Neural cell (in vitro differentiated cells): ENCODE measurements around the gene SSUH2. TPM values are rescaled to one million over a fixed set of nuclear protein-coding genes. Genes with fewer than 3 reads are reported as not detected.

Experiments used
- H2AFZ ChIP-seq: fragments of 200-600, 300-800 bp; sonication (generic), shearing (Covaris generic); 2 replicates; pipeline ENCODE4 v1.6.0; 2014; ENCODE audit warnings: low read depth, mild to moderate bottlenecking, antibody characterized with exemption, low read length, moderate library complexity
- H3F3A ChIP-seq: fragments of 200-600 bp; shearing (Covaris generic); 2 replicates; pipeline ENCODE4 v1.6.1; 2016; ENCODE audit warnings: mild to moderate bottlenecking, moderate library complexity, mixed read lengths, antibody characterized with exemption, low read length; ENCODE audit not compliant: insufficient read depth, poor library complexity, severe bottlenecking
- H3K27ac ChIP-seq: fragments of 200-600, 300-800 bp; sonication (generic), shearing (Covaris generic); 2 replicates; pipeline ENCODE4 v1.5.1; 2014; ENCODE audit warnings: mild to moderate bottlenecking, low read length, moderate library complexity
- H3K27me3 ChIP-seq: fragments of 300-800, 200-600 bp; sonication (generic), shearing (Covaris generic); 2 replicates; pipeline ENCODE4 v1.6.0; 2014; ENCODE audit warnings: mild to moderate bottlenecking, low read depth, low read length, moderate library complexity; ENCODE audit not compliant: insufficient read depth
- H3K36me3 ChIP-seq: fragments of 300-800, 200-600 bp; sonication (generic), shearing (Covaris generic); 2 replicates; pipeline ENCODE4 v1.5.1; 2014; ENCODE audit warnings: mild to moderate bottlenecking, antibody characterized with exemption, low read length, moderate library complexity; ENCODE audit not compliant: insufficient read depth
- H3K4me2 ChIP-seq: fragments of 300-800, 200-600 bp; sonication (generic), shearing (Covaris generic); 2 replicates; pipeline ENCODE4 v1.6.0; 2014; ENCODE audit warnings: mild to moderate bottlenecking, low read length
- H3K4me3 ChIP-seq: fragments of 300-800, 200-600 bp; sonication (generic), shearing (Covaris generic); 2 replicates; pipeline ENCODE4 v1.5.1; 2014; ENCODE audit warnings: mild to moderate bottlenecking, low read length, moderate library complexity
- H3K79me2 ChIP-seq: fragments of 200-600 bp; shearing (Covaris generic); replicated peaks from 2 replicates; pipeline ENCODE4 v1.6.0; 2014; ENCODE audit warnings: mild to moderate bottlenecking, low read length, moderate library complexity; ENCODE audit not compliant: insufficient read depth
- H3K9ac ChIP-seq: fragments of 300-800, 200-600 bp; sonication (generic), shearing (Covaris generic); 2 replicates; pipeline ENCODE4 v1.6.1; 2016; ENCODE audit warnings: mild to moderate bottlenecking, low read length, mixed read lengths
- H3K9me2 ChIP-seq: fragments of 200-600 bp; shearing (Covaris generic); 2 replicates; pipeline ENCODE4 v1.6.1; 2016; ENCODE audit warnings: mild to moderate bottlenecking, low read length, mixed read lengths; ENCODE audit not compliant: insufficient read depth
- H3K9me3 ChIP-seq: fragments of 200-600, 300-800 bp; sonication (generic), shearing (Covaris generic); 2 replicates; pipeline ENCODE4 v1.6.1; 2016; ENCODE audit warnings: mild to moderate bottlenecking, mixed run types, low read length, moderate library complexity, mixed read lengths
- H4K20me1 ChIP-seq: fragments of 200-600 bp; shearing (Covaris generic); 2 replicates; pipeline ENCODE4 v1.6.1; 2016; ENCODE audit warnings: mild to moderate bottlenecking, mixed run types; ENCODE audit not compliant: insufficient read depth
- EP300 ChIP-seq: fragments of 450-650 bp; conservative IDR thresholded peaks from 2 replicates; pipeline ENCODE4 v1.6.1; 2014; ENCODE audit warnings: antibody characterized with exemption, mild to moderate bottlenecking, moderate library complexity; ENCODE audit not compliant: poor library complexity, severe bottlenecking
- EZH2 ChIP-seq: fragments of 200-600, 300-800 bp; shearing (Covaris generic), sonication (generic); IDR thresholded peaks from 2 replicates; pipeline ENCODE4 v1.6.1; 2014; ENCODE audit warnings: antibody characterized with exemption, low read length, borderline replicate concordance, mild to moderate bottlenecking; ENCODE audit not compliant: insufficient read depth, poor library complexity, severe bottlenecking
- MXI1 ChIP-seq: fragments of 450-650 bp; conservative IDR thresholded peaks from 2 replicates; pipeline ENCODE4 v1.6.1; 2014; ENCODE audit warnings: antibody characterized with exemption, mild to moderate bottlenecking; ENCODE audit not compliant: poor library complexity, severe bottlenecking
- POLR2AphosphoS5 ChIP-seq: IDR thresholded peaks from 2 replicates; pipeline ENCODE4 v1.6.1; 2012
- RAD21 ChIP-seq: fragments of 450-650 bp; conservative IDR thresholded peaks from 2 replicates; pipeline ENCODE4 v1.6.1; 2014; ENCODE audit warnings: antibody characterized with exemption, mild to moderate bottlenecking, moderate library complexity
- REST ChIP-seq: IDR thresholded peaks from 2 replicates; pipeline ENCODE4 v1.6.1; 2012; ENCODE audit warnings: borderline replicate concordance
- SMC3 ChIP-seq: fragments of 450-650 bp; conservative IDR thresholded peaks from 2 replicates; pipeline ENCODE4 v1.6.1; 2014; ENCODE audit warnings: antibody characterized with exemption, mild to moderate bottlenecking, moderate library complexity; ENCODE audit not compliant: poor library complexity
- TAF1 ChIP-seq: IDR thresholded peaks from 2 replicates; pipeline ENCODE4 v1.6.1; 2012; ENCODE audit warnings: low read depth
- polyA plus RNA-seq: library from polyadenylated mRNA; depleted of rRNA; stranded (reverse); fragments of >200 nt; gene quantifications from 2 replicates; pipeline ENCODE4 v1.2.3, GENCODE V29; 2014
- TF ChIP-seq, protein P1 (sequence below): fragments of 450-650 bp; IDR thresholded peaks from 2 replicates; pipeline ENCODE4 v1.5.1; 2014; ENCODE audit warnings: antibody characterized with exemption, mild to moderate bottlenecking, moderate library complexity; ENCODE audit not compliant: poor library complexity, severe bottlenecking

SSUH2 gene
- polyA plus RNA-seq, 1 donor from 2014 or later: 0.88 TPM

DNA sequence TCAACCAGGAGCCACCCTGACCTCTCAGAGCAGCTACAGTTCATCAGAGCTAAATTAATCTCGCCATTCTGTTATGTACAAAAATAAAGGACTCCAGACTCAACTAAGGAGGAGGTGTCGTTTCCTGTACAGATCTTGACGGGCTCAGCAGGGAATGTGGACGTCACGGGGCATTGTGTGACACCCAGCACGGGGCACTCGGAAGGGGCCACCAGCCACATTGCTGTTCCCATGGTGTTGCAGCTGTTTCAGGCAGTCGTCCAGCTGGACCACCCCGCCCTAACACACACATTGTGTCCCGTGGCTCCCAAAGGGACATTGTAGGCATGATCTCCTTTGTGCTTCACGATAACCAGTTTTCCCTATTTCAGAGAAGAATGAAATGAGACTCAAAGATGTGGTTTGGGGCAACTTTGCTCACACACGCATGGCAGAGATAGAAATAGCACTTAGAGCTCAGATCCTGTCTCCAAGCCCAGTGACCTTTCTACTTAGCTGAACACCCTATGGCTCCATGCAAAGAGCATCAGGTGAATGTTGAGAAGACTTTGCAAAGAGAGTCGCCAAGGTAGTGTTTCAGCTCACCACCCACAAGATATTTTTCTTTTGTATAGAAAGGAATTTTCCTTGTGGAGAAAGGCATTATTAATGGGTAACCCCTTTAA lies 5.5 kb downstream of the SSUH2 start:
- Histone ChIP-seq H3K9ac (no peak overlapping the region), H3K9me2 (no peaks in the 10 kb centered on the region), H3F3A (no peaks in the 10 kb centered on the region), H3K4me3 (no peak overlapping the region), H3K27me3 (no peaks in the 10 kb centered on the region), H3K9me3 (no peaks in the 10 kb centered on the region), H3K79me2 (no peaks in the 10 kb centered on the region), H3K27ac (no peak overlapping the region), H4K20me1 (no peaks in the 10 kb centered on the region), H3K4me2 (no peak overlapping the region), H3K36me3 (no peaks in the 10 kb centered on the region), H2AFZ (no peak overlapping the region)
- TF ChIP-seq, protein P1, sequence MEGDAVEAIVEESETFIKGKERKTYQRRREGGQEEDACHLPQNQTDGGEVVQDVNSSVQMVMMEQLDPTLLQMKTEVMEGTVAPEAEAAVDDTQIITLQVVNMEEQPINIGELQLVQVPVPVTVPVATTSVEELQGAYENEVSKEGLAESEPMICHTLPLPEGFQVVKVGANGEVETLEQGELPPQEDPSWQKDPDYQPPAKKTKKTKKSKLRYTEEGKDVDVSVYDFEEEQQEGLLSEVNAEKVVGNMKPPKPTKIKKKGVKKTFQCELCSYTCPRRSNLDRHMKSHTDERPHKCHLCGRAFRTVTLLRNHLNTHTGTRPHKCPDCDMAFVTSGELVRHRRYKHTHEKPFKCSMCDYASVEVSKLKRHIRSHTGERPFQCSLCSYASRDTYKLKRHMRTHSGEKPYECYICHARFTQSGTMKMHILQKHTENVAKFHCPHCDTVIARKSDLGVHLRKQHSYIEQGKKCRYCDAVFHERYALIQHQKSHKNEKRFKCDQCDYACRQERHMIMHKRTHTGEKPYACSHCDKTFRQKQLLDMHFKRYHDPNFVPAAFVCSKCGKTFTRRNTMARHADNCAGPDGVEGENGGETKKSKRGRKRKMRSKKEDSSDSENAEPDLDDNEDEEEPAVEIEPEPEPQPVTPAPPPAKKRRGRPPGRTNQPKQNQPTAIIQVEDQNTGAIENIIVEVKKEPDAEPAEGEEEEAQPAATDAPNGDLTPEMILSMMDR: no peak
- TF ChIP-seq EP300: no peak
- TF ChIP-seq REST: no peak
- no peak for TF ChIP-seq MXI1
- no peak for TF ChIP-seq TAF1
- no peak for TF ChIP-seq POLR2AphosphoS5
- no peak for TF ChIP-seq RAD21
- no peak for TF ChIP-seq EZH2
- TF ChIP-seq SMC3: no peak

GRCh38 chr3:8637348-8637747 lies 7.2 kb downstream of the SSUH2 start:
- H3K27me3 ChIP-seq: no peaks in the 10 kb centered on the region
- no peaks in the 10 kb centered on the region for H3K9me2 ChIP-seq
- H3K9me3 ChIP-seq: no peaks in the 10 kb centered on the region
- H3F3A ChIP-seq: no peaks in the 10 kb centered on the region
- H3K79me2 ChIP-seq: no peaks in the 10 kb centered on the region
- H3K27ac ChIP-seq: no peak overlapping the region
- TF ChIP-seq SMC3 (no peak), REST (no peak), RAD21 (no peak), MXI1 (no peak), POLR2AphosphoS5 (no peak), EZH2 (no peak), TAF1 (no peak), EP300 (no peak)
- TF ChIP-seq, protein P1: no peak
- no peak overlapping the region for H3K4me2 ChIP-seq
- H3K4me3 ChIP-seq: no peak overlapping the region
- H4K20me1 ChIP-seq: no peaks in the 10 kb centered on the region
- H2AFZ ChIP-seq: no peak overlapping the region
- no peak overlapping the region for H3K9ac ChIP-seq
- no peaks in the 10 kb centered on the region for H3K36me3 ChIP-seq
